Measurements from ENCODE around the gene OPHN1. TPM values are rescaled to one million over a fixed set of nuclear protein-coding genes. Genes with fewer than 3 reads are reported as not detected.
"Not testable (repeated sequence)": the region's sequence is repeated elsewhere in the genome, so short reads cannot be mapped to it uniquely, and the experiment has no call there.

The OPHN1 gene
- polyA plus RNA-seq, 3 donors = 0.98 to 3.0 (median 2.4) TPM

DNA sequence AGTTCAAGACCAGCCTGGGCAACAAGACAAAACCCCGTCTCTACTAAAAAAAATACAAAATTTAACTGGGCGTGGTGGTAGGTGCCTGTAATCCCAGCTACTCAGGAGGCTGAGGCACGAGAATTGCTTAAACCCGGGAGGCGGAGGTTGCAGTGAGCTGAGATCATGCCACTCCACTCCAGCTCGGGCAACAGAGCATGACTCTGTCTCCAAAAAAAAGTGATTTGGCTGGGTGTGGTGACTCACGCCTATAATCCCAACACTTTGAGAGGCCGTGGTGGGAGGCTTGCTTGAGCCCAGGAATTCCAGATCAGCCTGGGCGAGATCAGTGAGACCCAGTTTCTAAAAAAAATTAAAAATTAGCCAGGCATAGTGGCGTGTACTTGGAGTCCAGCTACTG is 4.1 kb downstream of the OPHN1 start:
- WGBS, 3 donors = 78 to 92% (median 90%) methylated on average over 10 of the region's 10 CpGs

DNA sequence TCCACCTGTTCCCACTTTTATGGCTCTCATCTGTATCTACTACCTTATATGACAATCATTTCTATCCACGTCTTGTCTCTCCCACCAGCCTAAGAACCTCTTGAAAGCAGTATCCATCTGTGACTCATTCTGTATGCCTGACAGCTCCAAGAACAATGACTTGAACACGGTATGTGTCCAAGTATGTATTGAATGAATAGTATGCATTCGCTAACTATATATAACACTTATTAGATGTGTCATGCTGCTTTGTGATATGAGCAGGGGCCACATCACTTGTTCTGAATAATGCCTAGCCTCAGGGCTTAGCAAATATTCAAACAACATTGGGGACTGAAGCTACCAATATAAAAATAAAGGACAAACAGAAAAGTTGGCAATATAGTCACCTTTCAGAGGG is 4.9 kb downstream of the OPHN1 start:
- 80 to 91% (median 87%) methylated on average over 3 of the region's 3 CpGs for WGBS, 3 donors
- no peak overlapping the region for H3K27ac ChIP-seq (ENCODE audit: low read depth, low read length)

More for the DNA sequence above, 4.1 kb downstream of the OPHN1 start:
- no peak overlapping the region for H3K27ac ChIP-seq (ENCODE audit: low read depth, low read length)

DNA sequence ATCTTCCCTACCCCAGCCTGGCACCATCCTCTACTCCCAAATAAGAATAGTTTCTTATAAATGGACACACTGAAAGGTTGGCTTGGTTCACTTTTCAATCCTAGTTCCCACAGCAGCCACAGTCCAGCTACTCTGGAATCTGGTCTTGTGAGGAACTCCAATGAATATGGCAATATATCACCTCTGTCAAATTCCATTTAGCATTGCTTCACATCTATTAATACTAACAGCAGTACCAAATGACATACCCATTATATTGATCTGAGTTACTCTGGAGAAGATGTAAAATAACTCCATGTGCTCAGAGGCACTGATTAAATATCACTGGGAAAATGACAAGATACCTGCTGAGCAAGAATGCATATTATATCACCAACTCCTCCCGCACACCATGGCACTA is 8.6 kb downstream of the OPHN1 start:
- 84 to 100% (median 100%) methylated on average over 1 of the region's 1 CpG for WGBS, 3 donors
- no peak overlapping the region for H3K27ac ChIP-seq (ENCODE audit: low read depth, low read length)

DNA sequence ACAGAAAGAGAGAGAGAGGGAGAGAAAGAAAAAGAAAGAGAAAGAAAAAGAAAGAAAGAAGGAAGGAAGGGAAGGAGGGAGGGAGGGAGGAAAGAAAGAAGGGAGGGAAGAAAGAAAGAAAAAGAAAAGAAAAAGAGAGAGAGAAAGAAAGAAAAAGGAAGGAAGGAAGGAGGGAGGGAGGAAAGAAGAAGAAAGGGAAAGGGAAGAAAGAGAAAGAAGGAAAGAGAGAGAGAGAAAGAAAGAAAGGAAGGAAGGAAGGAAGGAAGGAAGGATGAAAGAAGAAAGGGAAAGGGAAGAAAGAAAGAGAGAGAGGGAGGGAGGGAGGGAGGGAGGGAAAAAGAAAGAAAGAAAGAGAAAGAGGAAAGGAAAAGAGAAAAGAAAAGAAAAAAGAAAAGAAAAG is 10.8 kb downstream of the OPHN1 start:
- no peak overlapping the region for H3K27ac ChIP-seq (ENCODE audit: low read depth, low read length)

DNA sequence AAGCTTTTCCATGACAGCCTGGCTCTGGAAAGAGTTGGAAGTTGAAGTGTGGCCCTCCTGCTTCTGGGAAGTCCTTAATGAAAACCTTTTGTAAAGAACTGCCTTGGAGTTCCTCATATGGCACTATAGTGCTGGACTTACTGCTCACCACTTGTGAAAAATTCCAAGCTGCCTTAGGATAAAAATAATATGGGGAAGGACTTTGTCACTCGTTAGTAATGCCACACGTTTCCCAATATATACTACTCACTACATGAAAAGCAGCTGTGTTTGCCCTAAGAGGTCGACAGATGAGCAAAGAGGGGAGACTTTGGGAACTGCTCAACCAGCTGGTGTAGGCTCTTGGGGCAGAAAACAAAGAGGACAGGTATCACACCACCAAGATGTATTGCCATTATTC is 11.7 kb downstream of the OPHN1 start:
- no peak overlapping the region for H3K27ac ChIP-seq (ENCODE audit: low read depth, low read length)
- 43 to 71% (median 63%) methylated on average over 3 of the region's 3 CpGs for WGBS, 3 donors

DNA sequence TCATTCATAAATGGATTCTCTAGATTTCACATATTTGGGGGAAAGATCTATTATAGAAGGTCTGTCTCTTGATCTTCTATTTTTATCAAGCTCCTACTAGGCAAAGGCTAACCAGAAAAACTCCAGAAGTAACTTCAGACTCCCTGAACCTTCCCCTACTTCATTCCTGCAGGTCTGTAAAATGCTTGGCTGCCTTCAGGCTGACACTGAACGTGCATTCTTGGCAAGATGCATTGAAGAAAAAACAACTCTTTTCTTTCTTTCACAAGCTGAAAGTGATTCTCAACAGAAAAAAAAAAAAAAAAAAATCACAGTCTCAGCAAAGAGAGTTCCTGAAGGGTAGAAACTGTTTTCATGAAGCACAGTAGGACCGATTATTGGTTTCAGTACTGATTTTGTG is 12.7 kb downstream of the OPHN1 start:
- 48 to 68% (median 67%) methylated on average over 2 of the region's 2 CpGs for WGBS, 3 donors
- H3K27ac ChIP-seq (ENCODE audit: low read depth, low read length) = no peak overlapping the region

DNA sequence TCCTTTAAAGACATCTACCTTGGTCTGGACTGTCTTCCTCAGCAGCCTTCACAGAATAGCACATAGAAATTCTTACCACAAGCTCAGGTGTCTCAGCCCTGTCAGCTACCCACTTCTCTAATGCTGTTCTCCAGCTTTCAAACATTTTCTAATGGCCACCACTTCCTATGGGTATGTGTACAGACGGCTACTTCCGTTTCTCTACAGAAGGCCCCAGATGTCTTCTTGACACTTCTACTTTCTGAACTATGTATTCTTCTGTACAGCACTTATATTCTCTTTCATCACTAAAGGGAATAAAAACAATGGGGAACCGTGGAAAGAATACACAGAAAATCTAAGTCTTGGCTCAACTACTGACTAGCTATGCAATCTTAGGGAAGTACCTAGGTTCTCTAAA is 13.3 kb downstream of the OPHN1 start:
- WGBS, 3 donors = 39 to 55% (median 40%) methylated on average over 3 of the region's 3 CpGs
- no peak overlapping the region for H3K27ac ChIP-seq (ENCODE audit: low read depth, low read length)

DNA sequence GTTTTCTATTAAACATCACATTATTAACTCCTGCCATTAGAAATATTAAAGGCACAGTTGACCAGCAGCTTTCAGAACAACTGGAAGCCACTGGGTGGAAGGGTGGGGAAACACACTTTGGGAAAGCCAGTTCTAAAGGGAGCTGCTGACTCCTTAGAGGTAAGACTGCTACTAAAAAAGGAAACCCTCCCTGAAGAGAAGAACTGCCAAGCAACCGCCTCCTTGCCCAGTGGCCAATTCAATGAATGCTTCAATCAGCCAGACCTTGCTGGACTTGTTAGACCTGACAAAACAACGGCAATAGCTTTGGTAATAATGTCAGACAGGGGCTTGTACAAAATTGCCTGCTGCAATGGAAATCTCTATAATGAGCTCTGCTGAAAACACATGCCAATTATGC is 15.6 kb downstream of the OPHN1 start:
- H3K27ac ChIP-seq (ENCODE audit: low read depth, low read length) = no peak overlapping the region
- WGBS, 3 donors = 78 to 86% (median 86%) methylated on average over 2 of the region's 2 CpGs

DNA sequence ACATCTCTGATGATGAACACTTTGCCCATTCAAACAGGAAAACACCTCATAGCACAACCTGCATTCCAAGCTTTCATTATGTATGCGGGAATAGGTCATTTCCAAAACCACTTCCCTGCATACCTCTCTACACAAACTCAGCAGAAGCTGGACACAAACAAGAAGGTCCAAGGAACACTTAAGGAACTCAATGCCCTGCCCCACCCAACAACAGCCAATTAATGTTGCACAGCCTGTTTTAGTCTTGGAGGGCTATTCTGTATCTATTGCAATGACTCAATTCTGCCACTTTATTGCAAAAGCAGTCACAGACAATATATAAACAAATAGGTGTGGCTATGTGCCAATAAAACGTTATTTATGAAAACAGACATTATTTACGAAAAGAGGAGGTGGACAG is 16.7 kb downstream of the OPHN1 start:
- no peak overlapping the region for H3K27ac ChIP-seq (ENCODE audit: low read depth, low read length)
- WGBS, 3 donors = 55 to 61% (median 61%) methylated on average over 3 of the region's 3 CpGs

DNA sequence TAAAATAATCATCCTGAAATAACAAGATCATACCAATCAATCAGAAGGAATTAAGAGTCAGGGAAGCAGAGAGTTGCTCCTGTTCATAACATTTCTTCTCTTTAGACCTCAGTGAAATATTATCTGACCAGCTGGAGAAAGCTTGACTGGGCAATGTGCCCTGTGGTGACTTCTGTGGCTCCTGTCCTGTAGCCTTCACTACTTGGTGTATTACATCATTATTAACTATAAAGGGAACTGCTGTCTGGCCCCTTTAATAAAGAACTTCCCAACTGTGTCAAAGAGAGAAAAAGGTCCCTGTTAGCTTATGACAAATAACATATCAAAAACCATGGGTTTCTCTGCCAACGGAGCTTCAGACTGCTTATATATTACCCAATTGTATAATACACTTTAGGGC is 18.0 kb downstream of the OPHN1 start:
- 20 to 63% (median 31%) methylated on average over 1 of the region's 1 CpG for WGBS, 3 donors
- no peak overlapping the region for H3K27ac ChIP-seq (ENCODE audit: low read depth, low read length)

DNA sequence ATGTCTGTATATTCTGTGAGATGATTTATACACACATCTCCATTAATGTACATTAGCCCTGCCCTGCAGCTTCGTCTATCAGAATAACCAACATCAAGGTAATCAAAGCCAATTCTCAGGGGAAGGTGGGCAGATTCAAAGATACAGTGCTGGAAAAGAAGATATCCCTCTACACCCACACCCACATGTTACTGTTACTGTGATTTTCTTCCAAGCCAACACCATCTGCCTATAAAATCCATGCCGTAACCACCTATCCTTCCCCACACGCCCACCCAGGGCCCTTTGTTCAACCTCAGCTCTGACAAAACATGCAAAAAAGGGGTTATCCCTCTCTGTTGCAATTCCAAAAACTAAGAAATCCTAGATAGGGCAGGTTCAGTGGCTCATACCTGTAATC is 20.0 kb downstream of the OPHN1 start:
- WGBS, 3 donors = 72 to 92% (median 87%) methylated on average over 3 of the region's 3 CpGs
- no peak overlapping the region for H3K27ac ChIP-seq (ENCODE audit: low read depth, low read length)

DNA sequence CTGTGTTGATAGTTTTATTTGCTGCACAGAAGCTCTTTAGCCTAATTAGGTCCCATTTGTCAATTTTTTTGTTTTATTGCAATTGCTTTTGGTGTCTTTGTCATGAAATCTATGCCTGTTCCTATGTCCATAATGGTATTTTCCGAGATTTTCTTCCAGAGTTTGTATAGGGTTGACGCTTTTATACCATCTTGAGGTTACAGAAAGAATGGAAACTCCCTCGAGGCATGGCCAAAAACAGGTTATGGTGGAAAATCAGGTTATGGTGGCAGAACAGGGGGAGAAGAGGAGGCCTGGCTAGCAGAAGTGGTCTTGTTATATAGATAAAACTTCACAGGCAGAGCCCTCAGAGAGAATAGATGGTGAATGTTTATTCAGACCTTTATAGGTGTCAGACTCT is 21.6 kb downstream of the OPHN1 start:
- WGBS, 3 donors = 65 to 94% (median 86%) methylated on average over 3 of the region's 3 CpGs
- no peak overlapping the region for H3K27ac ChIP-seq (ENCODE audit: low read depth, low read length)

DNA sequence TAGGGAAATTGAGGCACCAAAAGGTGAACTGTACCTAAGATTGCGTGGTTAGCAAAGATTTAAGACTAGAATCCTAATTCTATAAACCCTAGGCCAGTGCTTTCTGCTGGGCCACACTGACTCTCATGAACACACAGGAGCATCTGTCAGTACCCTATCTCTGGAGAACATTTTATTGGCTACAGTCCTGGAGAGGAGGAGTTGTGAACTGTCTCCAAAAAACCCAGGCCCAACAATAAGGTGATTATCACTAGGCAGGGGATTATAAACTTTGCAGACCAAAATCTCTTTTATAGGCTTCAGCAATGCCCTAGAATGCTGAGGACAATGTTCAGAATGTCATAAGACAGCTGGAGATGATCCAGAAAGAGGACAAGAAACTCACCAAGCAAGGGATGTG is 24.1 kb downstream of the OPHN1 start:
- H3K27ac ChIP-seq (ENCODE audit: low read depth, low read length) = no peak overlapping the region
- 77 to 100% (median 93%) methylated on average over 1 of the region's 1 CpG for WGBS, 3 donors

DNA sequence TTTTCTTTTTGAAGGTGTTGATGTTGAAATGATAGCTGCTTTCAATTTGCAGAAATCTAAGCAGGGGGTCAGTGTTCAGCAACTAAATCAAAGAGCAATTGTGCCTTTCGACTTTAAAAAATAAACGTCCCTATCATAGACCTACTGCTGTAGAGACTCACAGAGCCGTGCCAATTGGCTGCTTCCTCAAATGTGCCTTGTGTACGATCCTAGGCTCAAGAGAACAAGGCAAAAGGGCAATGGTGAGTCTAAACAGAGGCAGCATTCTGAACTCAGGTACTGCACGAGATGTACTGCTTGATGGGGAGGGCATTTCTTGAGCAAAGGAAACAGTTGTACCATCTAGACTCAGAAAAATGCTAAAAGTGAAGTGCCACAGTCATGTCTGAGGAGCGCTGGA is 29.8 kb downstream of the OPHN1 start:
- no peak overlapping the region for H3K27ac ChIP-seq (ENCODE audit: low read depth, low read length)
- whole genome bisulfite sequencing, 3 donors = 56 to 76% (median 58%) methylated on average over 6 of the region's 6 CpGs

DNA sequence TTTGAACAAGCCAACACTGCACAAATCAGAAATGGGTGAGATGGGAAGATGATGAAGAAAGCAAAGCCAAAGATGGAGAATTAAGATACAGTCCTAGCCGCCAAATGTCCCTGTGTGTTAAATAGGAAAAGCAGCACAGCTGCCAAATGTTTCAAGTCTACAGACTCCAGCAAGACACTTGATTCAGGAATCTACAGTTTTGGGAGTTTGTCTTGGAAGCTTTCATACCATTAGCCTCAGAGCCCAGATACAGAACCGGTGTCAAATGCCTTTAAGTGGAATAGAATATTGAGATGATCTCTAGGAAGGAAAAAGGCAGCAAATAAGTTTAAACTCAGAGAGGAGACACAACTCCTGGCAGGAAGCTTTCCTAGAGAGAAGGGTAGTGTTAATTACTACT is 30.3 kb downstream of the OPHN1 start:
- 69 to 80% (median 72%) methylated on average over 2 of the region's 2 CpGs for WGBS, 3 donors

DNA sequence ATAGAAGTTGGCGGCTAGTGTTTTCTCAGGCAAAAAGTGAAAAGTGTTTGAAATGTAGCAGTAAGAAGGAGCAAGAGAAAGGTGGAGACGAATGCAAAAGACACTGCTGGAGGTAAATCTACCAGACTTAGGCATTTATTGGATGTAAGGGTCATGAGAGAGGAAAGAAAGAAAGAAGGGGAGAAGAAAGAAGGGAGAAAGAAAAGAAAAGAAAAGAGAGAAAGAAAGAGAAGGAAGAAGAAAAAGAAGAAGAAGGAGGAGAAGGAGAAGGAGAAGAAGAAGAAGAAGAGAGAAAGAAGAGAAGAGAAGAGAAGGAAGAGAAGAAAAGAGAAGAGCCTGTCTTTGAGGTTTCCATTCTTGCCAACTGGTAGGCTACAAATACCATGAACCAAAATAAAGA is 31.2 kb downstream of the OPHN1 start:
- H3K27ac ChIP-seq (ENCODE audit: low read depth, low read length) = no peak overlapping the region
- WGBS, 3 donors = 74 to 91% (median 85%) methylated on average over 2 of the region's 2 CpGs

More for the DNA sequence above, 30.3 kb downstream of the OPHN1 start:
- no peak overlapping the region for H3K27ac ChIP-seq (ENCODE audit: low read depth, low read length)

DNA sequence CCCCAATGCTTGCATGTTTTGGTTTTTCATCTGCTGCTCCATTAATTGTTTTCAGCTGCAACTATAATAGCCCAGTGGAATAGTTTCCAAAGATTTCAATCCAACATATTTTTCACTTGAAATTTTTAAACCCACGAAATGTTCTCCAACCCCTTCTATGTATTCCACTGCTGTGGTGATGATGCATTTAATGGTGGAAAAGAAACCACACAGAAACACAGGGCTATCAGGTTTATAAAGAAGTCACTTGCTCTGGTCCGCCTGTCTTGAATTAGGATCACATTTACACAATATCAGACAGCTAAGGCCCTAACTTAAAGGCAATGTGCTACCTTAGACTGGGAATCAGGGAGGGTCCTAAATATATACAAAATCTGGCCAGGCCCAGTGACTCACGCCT is 35.0 kb downstream of the OPHN1 start:
- WGBS, 3 donors = 67 to 86% (median 76%) methylated on average over 3 of the region's 3 CpGs
- H3K27ac ChIP-seq (ENCODE audit: low read depth, low read length) = no peak overlapping the region

DNA sequence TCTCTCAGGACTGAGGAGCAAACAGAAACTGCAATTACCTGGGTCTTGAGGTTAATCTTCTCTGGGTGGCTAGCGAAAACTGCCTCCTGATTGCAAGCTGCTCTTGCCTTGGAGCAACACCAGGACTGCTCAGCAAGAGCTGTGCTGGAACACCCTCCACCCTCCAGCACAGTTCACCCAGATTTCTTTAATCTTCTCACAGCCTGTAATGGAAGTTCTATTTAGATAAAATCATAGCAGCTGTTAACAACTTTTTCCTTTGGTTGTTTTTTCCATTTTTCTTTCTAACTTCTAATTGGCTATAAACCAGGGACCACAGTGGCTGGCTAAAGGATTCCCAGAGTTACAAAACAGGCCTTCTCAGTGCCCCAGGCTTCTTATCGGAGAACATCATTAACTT is 36.3 kb downstream of the OPHN1 start:
- WGBS, 3 donors = 47 to 79% (median 72%) methylated on average over 2 of the region's 2 CpGs
- H3K27ac ChIP-seq (ENCODE audit: low read depth, low read length) = no peak overlapping the region

DNA sequence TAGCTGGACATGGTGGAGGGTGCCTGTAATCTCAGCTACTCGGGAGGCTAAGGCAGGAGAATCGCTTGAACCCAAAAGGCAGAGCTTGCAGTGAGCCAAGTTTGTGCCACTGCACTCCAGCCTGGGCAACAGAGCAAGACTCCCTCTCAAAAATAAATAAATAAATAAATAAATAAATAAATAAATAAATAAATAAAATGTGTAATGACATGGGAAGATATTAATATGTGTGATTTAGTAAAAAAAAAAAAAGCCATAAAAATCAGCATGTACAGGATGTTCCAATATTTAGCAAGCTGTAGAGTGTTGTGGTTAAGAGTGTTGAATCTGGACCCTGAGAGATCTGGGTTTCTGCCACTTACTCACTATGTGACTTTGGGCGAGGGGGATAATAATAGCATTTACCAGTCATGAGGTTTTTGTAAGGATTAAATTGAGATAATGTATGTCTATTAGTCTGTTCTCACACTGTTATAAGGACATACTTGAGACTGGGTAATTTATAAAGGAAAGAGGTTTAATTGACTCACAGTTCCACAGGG is 43.8 kb downstream of the OPHN1 start:
- not testable (repeated sequence) for H3K27ac ChIP-seq (ENCODE audit: low read depth, low read length)
- WGBS, 3 donors = 83 to 100% (median 96%) methylated on average over 3 of the region's 3 CpGs

DNA sequence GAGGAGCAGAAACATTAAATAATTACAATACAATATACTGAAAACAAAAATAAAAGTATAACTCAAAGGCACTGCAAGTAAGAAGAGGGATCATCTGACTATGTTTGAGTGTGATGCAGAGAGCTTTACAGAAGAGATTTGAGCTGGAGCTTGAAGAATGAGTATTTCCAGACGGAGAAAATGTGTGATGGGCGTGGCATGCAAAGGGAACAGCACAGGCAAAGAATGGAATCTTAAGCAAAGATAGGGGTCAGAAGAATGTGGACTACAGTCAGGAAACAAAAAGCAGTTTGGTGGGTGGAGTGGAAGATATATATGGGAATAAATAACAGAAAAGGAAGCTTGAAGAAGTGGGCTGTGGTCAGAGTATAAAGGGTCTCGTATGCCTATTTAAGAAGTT is 45.5 kb downstream of the OPHN1 start:
- WGBS, 3 donors = 72 to 84% (median 80%) methylated on average over 3 of the region's 3 CpGs
- H3K27ac ChIP-seq (ENCODE audit: low read depth, low read length) = no peak overlapping the region

DNA sequence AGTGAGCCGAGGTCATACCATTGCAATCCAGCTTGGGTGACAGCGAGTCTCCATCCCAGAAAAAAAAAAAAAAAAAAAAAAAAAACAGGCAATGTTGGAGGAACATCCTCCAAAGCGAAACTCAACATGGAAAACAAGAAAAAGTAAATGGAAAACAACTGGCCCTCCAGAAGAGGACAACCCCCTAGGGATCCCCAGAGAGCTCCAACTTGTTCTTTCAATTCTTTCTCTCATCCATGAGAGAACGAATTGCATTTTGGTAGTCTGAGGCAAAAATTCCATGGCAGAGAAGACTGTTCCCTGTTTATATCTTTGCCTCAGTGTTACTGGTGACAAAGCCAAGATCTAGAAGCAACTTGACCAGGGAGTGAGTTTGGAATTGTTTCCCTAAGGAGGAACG is 49.8 kb downstream of the OPHN1 start:
- 54 to 71% (median 61%) methylated on average over 5 of the region's 5 CpGs for WGBS, 3 donors
- H3K27ac ChIP-seq (ENCODE audit: low read depth, low read length) = no peak overlapping the region
